H9 (cell line): ENCODE measurements around the gene LRP8. TPM values are rescaled to one million over a fixed set of nuclear protein-coding genes. Genes with fewer than 3 reads are reported as not detected.
"Not testable (repeated sequence)": the region's sequence is repeated elsewhere in the genome, so short reads cannot be mapped to it uniquely, and the experiment has no call there.

Source experiments
- DNase-seq: peaks from one replicate; pipeline ENCODE4 v3.0.0-alpha.2; 2017
- H2AFZ ChIP-seq: one replicate; pipeline ENCODE4 v1.6.1; 2013; ENCODE audit warnings: mild to moderate bottlenecking, low read length, control low read depth, moderate library complexity
- H2AK5ac ChIP-seq: 2 replicates; pipeline ENCODE4 v1.6.1; 2013; ENCODE audit warnings: low read length, control low read depth, mixed read lengths; ENCODE audit not compliant: insufficient read length
- H2BK120ac ChIP-seq: one replicate; pipeline ENCODE4 v1.6.1; 2013; ENCODE audit warnings: low read depth, mild to moderate bottlenecking, low read length, control low read depth, inconsistent platforms; ENCODE audit not compliant: poor library complexity, severe bottlenecking
- H2BK12ac ChIP-seq: 2 replicates; pipeline ENCODE4 v1.6.1; 2013; ENCODE audit warnings: low read length, control low read depth, mixed read lengths, low read depth; ENCODE audit not compliant: insufficient read length
- H2BK15ac ChIP-seq: 2 replicates; pipeline ENCODE4 v1.6.1; 2013; ENCODE audit warnings: low read depth, low read length, control low read depth
- H2BK20ac ChIP-seq: one replicate; pipeline ENCODE4 v1.6.1; 2013; ENCODE audit warnings: low read depth, mild to moderate bottlenecking, low read length, control low read depth, inconsistent platforms; ENCODE audit not compliant: poor library complexity, severe bottlenecking
- H2BK5ac ChIP-seq: 2 replicates; pipeline ENCODE4 v1.6.1; 2013; ENCODE audit warnings: low read length, control low read depth, mixed read lengths; ENCODE audit not compliant: insufficient read length
- H3K14ac ChIP-seq: 2 replicates; pipeline ENCODE4 v1.6.1; 2013; ENCODE audit warnings: low read length, control low read depth; ENCODE audit not compliant: insufficient read depth
- H3K18ac ChIP-seq: 2 replicates; pipeline ENCODE4 v1.6.1; 2013; ENCODE audit warnings: low read depth, mild to moderate bottlenecking, mixed read lengths, low read length, control low read depth; ENCODE audit not compliant: insufficient read length
- H3K23ac ChIP-seq: 2 replicates; pipeline ENCODE4 v1.6.1; 2013; ENCODE audit warnings: low read length, control low read depth, mixed read lengths, low read depth; ENCODE audit not compliant: insufficient read length
- H3K23me2 ChIP-seq: 2 replicates; pipeline ENCODE4 v1.6.1; 2013; ENCODE audit warnings: low read depth, mild to moderate bottlenecking, mixed read lengths, low read length, control low read depth; ENCODE audit not compliant: insufficient read length, poor library complexity, severe bottlenecking
- H3K27ac ChIP-seq: 2 replicates; pipeline ENCODE4 v1.5.1; 2013; ENCODE audit warnings: low read length, control low read depth, mixed read lengths, low read depth; ENCODE audit not compliant: insufficient read length
- H3K27me3 ChIP-seq: 2 replicates; pipeline ENCODE4 v1.6.1; 2013; ENCODE audit warnings: low read length, control low read depth, inconsistent platforms; ENCODE audit not compliant: insufficient read depth
- H3K4ac ChIP-seq: 2 replicates; pipeline ENCODE4 v1.6.1; 2013; ENCODE audit warnings: low read depth, mild to moderate bottlenecking, control low read depth, inconsistent platforms, low read length, moderate library complexity
- H3K4me1 ChIP-seq: 2 replicates; pipeline ENCODE4 v1.6.1; 2013; ENCODE audit warnings: low read length, control low read depth, inconsistent platforms; ENCODE audit not compliant: insufficient read depth
- H3K4me2 ChIP-seq: 2 replicates; pipeline ENCODE4 v1.6.1; 2013; ENCODE audit warnings: low read length, control low read depth, mixed read lengths; ENCODE audit not compliant: insufficient read length, insufficient read depth
- H3K56ac ChIP-seq: 2 replicates; pipeline ENCODE4 v1.6.1; 2013; ENCODE audit warnings: low read depth, mild to moderate bottlenecking, mixed read lengths, low read length, control low read depth; ENCODE audit not compliant: insufficient read length
- H3K79me1 ChIP-seq: 2 replicates; pipeline ENCODE4 v1.6.1; 2013; ENCODE audit warnings: low read depth, mild to moderate bottlenecking, moderate library complexity, low read length, control low read depth, inconsistent platforms; ENCODE audit not compliant: insufficient read depth, poor library complexity, severe bottlenecking
- H3K79me2 ChIP-seq: 2 replicates; pipeline ENCODE4 v1.6.1; 2013; ENCODE audit warnings: low read length, control low read depth, inconsistent platforms; ENCODE audit not compliant: insufficient read depth
- H3K9ac ChIP-seq: 2 replicates; pipeline ENCODE4 v1.6.1; 2013; ENCODE audit warnings: low read length, control low read depth, mixed read lengths; ENCODE audit not compliant: insufficient read length; ENCODE audit errors: extremely low read depth
- H3K9me3 ChIP-seq: one replicate; pipeline ENCODE4 v1.6.1; 2013; ENCODE audit warnings: low read depth, low read length, inconsistent platforms; ENCODE audit not compliant: control insufficient read depth
- H3T11ph ChIP-seq: one replicate; pipeline ENCODE4 v1.6.1; 2013; ENCODE audit warnings: mild to moderate bottlenecking, low read length, control low read depth, inconsistent platforms
- H4K20me1 ChIP-seq: one replicate; pipeline ENCODE4 v1.6.1; 2013; ENCODE audit not compliant: control insufficient read depth, insufficient read length, insufficient read depth
- H4K5ac ChIP-seq: 2 replicates; pipeline ENCODE4 v1.6.1; 2013; ENCODE audit warnings: low read depth, mild to moderate bottlenecking, mixed read lengths, low read length, control low read depth; ENCODE audit not compliant: insufficient read length
- H4K8ac ChIP-seq: replicated peaks from 2 replicates; pipeline ENCODE4 v1.6.1; 2013; ENCODE audit warnings: low read length, control low read depth, mixed read lengths, low read depth; ENCODE audit not compliant: insufficient read length
- H4K91ac ChIP-seq: 2 replicates; pipeline ENCODE4 v1.6.1; 2013; ENCODE audit warnings: low read depth, mild to moderate bottlenecking, moderate library complexity, mixed read lengths, low read length, control low read depth; ENCODE audit not compliant: insufficient read length
- H3K27ac Mint-ChIP-seq, 3 experiments: 2 replicates in 2 of 3; 3 replicates in 1 of 3; pipeline ENCODE4 v1.8.0; 2020 to 2021; ENCODE audit warnings: mixed read lengths in 3 of 3, mild to moderate bottlenecking in 1 of 3, moderate library complexity in 1 of 3
- H3K27me3 Mint-ChIP-seq: 2 replicates; pipeline ENCODE4 v1.8.0; 2021; ENCODE audit warnings: low read depth, mild to moderate bottlenecking, moderate library complexity, mixed read lengths
- H3K36me3 Mint-ChIP-seq, 3 experiments: 2 replicates in 2 of 3; 3 replicates in 1 of 3; pipeline ENCODE4 v1.8.0; 2020 to 2021; ENCODE audit warnings: low read depth in 3 of 3, mixed read lengths in 3 of 3; ENCODE audit not compliant: insufficient read depth in 1 of 3
- H3K4me1 Mint-ChIP-seq, 2 experiments: 2 replicates each; pipeline ENCODE4 v1.8.0; 2020; ENCODE audit warnings: mixed read lengths in 2 of 2
- H3K4me3 Mint-ChIP-seq, 2 experiments: 2 replicates in 1 of 2; 3 replicates in 1 of 2; pipeline ENCODE4 v1.8.0; 2020 to 2021; ENCODE audit warnings: mild to moderate bottlenecking in 2 of 2, mixed read lengths in 2 of 2, moderate library complexity in 1 of 2
- H3K9me3 Mint-ChIP-seq, 2 experiments: 2 replicates in 1 of 2; 3 replicates in 1 of 2; pipeline ENCODE4 v1.8.0; 2020; ENCODE audit warnings: mild to moderate bottlenecking in 2 of 2, mixed read lengths in 2 of 2, moderate library complexity in 1 of 2
- CTCF ChIP-seq: fragments of 200-600 bp; sonication (generic); conservative IDR thresholded peaks from 3 replicates; pipeline ENCODE4 v1.8.0; 2021; ENCODE audit warnings: antibody characterized with exemption, mild to moderate bottlenecking
- WGBS: extraction: QIAGEN DNeasy Blood & Tissue Kit; methylation state at CpG from one replicate; pipeline ENCODE4 v1.1.7; 2013; ENCODE audit warnings: missing lambda C conversion rate, low lambda C conversion rate, mixed read lengths; ENCODE audit not compliant: insufficient read length; ENCODE audit errors: extremely low coverage; 5-methylcytosine and 5-hydroxymethylcytosine counted together
- total RNA-seq: library from RNA; stranded (reverse); gene quantifications from 2 replicates; pipeline ENCODE4 v1.2.1, GENCODE V29; 2021

Gene LRP8
- total RNA-seq, 1 experiment from 2014 or later = 78.6 TPM

- no peak for TF ChIP-seq CTCF
- Histone ChIP-seq H2BK120ac (no peak overlapping the region), H3K14ac (no peak overlapping the region), H3K23me2 (no peaks in the 10 kb centered on the region), H3K4ac (no peak overlapping the region), H2AK5ac (no peak overlapping the region), H2BK20ac (no peak overlapping the region), H4K91ac (no peak overlapping the region), H4K20me1 (no peaks in the 10 kb centered on the region), H2BK5ac (no peak overlapping the region), H2AFZ (no peak overlapping the region), H3K27me3 (no peaks in the 10 kb centered on the region), H2BK12ac (no peak overlapping the region), H3K56ac (no peak overlapping the region), H3T11ph (no peak overlapping the region), H3K9ac (no peak overlapping the region), H3K18ac (no peak overlapping the region), H4K8ac (no peak overlapping the region), H4K5ac (no peak overlapping the region), H2BK15ac (no peak overlapping the region), H3K79me1 (no peaks in the 10 kb centered on the region), H3K9me3 (peaks cover 26% of the 10 kb centered on the region), H3K23ac (no peak overlapping the region), H3K27ac (no peak overlapping the region), H3K4me2 (no peak overlapping the region), H3K4me1 (no peaks in the 10 kb centered on the region), H3K79me2 (no peaks in the 10 kb centered on the region)
- no CpG with 5 or more reads among the region's 1 CpG for WGBS
- no peak overlapping the region for H3K27ac Mint-ChIP-seq
- H3K4me3 Mint-ChIP-seq = no peak overlapping the region
- no peak for DNase-seq
- H3K27me3 Mint-ChIP-seq = peaks cover 1% of the 10 kb centered on the region; the same call in 1 of the 2 replicates
- H3K4me1 Mint-ChIP-seq = no peaks in the 10 kb centered on the region
- H3K36me3 Mint-ChIP-seq = peaks cover 77 to 98% (median 94%) of the 10 kb centered on the region in 3 experiments
- H3K9me3 Mint-ChIP-seq = peaks cover 38 to 39% of the 10 kb centered on the region in 2 experiments
These were observed 121.0 kb downstream of the LRP8 start for GRCh38 chr1:53206735-53207379.

GRCh38 chr1:53206083-53206685 lies 121.7 kb downstream of the LRP8 start:
- not testable (repeated sequence) for H4K5ac ChIP-seq, H3K79me1 ChIP-seq, DNase-seq, H2BK5ac ChIP-seq, H3K4me1 Mint-ChIP-seq, H4K91ac ChIP-seq, H2BK120ac ChIP-seq, H3K23me2 ChIP-seq, H2BK20ac ChIP-seq, H3K18ac ChIP-seq, H2BK12ac ChIP-seq, H3T11ph ChIP-seq, H3K4ac ChIP-seq, H3K27ac ChIP-seq, H2BK15ac ChIP-seq, H3K14ac ChIP-seq, H3K27me3 Mint-ChIP-seq, H3K4me2 ChIP-seq, H3K27me3 ChIP-seq, H3K56ac ChIP-seq, H3K4me1 ChIP-seq, H3K79me2 ChIP-seq, H4K8ac ChIP-seq, H3K9ac ChIP-seq, H2AFZ ChIP-seq, H4K20me1 ChIP-seq, H3K4me3 Mint-ChIP-seq, H3K23ac ChIP-seq, H3K27ac Mint-ChIP-seq, H2AK5ac ChIP-seq
- no CpG with 5 or more reads among the region's 3 CpGs for WGBS
- Mint-ChIP-seq H3K36me3 (peaks cover 77 to 96% (median 90%) of the 10 kb centered on the region in 3 experiments), H3K9me3 (peaks cover 38 to 39% of the 10 kb centered on the region in 2 experiments)
- H3K9me3 ChIP-seq = peaks cover 26% of the 10 kb centered on the region
